HTR-8/SVneo (cell line): ENCODE measurements around the gene DEF6.

Experiments
- DNase-seq: peaks from one replicate; pipeline ENCODE4 v3.0.0; 2011; ENCODE audit warnings: low spot score, mixed read lengths; ENCODE audit not compliant: insufficient read length
- FAIRE-seq: peaks from 2 replicates; lab custom pipeline; 2011; peaks lifted over from hg19 to GRCh38; lab: Jason Lieb, UNC

The DEF6 gene

DNA sequence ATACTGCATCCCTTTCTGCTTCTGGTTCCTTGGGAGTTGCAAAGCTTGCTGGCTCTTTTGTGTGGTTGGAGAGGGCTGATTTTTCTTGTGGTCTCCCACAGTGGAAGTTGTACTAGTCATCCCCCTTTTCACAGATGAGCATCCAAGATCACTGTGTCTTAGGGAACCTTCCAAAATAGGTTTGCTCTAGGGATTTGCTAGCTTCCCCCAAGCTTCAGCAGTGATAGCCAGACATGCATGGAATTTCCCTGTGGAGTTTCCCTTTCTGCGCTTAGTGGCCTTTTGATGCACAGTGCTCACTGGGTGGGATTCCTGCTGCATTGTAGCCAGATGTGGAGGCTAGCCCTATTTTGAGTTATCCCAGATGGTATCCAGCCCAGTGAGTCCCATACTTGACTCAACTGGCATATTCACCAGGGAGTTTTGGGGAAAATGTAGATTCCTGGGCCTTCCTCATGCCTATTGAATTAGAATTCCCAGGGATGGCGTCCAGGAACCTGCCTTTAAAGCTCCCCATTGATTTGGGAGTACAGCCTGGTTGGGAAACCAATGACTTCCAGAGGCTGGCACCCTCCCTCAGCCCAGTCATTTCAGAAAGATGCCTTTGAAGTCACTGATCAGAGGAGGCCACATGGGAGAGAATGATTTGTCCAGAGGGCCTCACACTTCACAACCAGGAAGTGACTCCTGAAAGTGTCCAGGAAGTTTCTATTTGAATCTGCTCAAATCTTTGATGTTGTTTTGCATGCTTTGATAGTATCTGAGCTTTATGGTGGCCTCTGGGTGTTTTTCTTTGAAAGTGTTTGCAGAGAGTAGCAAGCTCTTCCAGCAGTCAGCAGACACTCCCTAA is 70.6 kb downstream of the DEF6 start:
- DNase-seq (peak; percentile 56), FAIRE-seq (no peak)

DNA sequence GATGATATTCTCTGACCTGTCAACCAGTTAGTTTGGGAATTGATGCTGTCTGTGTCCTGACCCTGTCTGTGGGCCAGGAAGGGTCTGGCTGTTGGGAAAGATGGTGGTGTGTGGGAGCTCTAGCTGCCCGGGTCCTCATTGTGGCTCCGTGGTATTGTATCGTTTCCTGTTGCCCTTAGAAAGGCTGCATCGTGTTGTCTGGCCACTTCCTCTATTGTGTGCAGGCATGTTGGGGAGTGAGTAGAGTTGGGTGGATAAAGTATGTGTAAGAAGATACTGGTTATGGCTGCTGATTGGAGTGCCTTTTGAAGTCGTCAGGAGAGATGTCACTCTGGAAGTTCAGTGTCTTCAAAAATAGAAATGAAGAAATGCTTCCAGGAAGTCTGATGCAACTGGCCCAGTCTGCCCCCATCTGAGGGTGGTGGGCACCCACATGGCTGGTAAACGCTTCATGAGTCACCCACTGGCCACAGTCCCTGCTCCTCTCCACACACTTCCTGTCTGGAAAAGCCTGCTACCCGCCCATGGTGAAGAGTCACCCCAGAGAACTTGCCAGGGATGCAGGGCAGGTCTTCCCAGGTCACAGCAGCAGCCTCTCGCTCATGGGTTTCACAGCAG is 72.6 kb downstream of the DEF6 start:
- FAIRE-seq (peak; percentile 93), DNase-seq (peak; percentile 96)

DNA sequence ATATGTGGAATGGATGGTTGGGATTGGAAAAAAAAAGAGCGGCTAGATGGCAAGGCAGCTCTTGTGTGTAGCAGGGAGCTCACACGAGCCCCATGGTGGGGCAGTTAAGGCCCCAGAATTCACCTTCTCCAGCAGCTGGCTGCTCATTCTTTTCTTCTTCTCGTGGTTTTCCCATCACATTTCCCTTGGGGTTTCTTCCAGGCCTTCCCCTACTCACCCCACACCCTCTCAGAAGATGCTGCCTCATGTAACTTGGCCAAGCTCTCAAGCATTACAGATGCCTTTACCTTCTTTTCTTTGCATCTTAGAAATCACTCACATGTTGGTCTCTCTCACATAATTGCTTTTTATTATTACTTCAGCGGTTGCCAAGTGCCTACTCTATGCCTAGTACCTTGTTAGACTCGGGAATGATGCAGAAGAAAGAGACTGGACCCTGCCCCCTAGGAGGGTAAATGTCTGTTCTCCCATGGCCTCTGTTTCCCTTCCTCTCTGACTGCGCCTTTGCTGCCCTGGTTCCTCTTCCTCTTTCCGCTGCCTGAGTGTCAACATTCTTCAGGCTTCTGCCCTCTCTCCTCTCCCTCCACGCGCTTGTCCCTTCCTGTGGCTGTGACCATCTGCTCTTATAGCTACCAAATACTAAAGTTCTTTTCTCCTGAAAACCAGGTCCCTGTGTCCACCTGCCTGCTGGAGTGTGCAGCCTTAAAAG is 73.3 kb downstream of the DEF6 start:
- no peak for DNase-seq
- FAIRE-seq: no peak
